HL-60/S4 treated with phorbol 12-myristate 13-acetate at 8.2 ng/mL for 4 days and 3 days (cell line): ENCODE results near the gene XRCC1.
"Not testable (repeated sequence)": the region's sequence is repeated elsewhere in the genome, so short reads cannot be mapped to it uniquely, and the experiment has no call there.

Experiments
- in situ Hi-C: fragments of 300-500 bp; cut with MboI; formaldehyde crosslinking; loops from 2 replicates; pipeline ENCODE4 v1.15.0; 2022; ENCODE audit warnings: low sequenced_read_pairs

XRCC1 gene

DNA sequence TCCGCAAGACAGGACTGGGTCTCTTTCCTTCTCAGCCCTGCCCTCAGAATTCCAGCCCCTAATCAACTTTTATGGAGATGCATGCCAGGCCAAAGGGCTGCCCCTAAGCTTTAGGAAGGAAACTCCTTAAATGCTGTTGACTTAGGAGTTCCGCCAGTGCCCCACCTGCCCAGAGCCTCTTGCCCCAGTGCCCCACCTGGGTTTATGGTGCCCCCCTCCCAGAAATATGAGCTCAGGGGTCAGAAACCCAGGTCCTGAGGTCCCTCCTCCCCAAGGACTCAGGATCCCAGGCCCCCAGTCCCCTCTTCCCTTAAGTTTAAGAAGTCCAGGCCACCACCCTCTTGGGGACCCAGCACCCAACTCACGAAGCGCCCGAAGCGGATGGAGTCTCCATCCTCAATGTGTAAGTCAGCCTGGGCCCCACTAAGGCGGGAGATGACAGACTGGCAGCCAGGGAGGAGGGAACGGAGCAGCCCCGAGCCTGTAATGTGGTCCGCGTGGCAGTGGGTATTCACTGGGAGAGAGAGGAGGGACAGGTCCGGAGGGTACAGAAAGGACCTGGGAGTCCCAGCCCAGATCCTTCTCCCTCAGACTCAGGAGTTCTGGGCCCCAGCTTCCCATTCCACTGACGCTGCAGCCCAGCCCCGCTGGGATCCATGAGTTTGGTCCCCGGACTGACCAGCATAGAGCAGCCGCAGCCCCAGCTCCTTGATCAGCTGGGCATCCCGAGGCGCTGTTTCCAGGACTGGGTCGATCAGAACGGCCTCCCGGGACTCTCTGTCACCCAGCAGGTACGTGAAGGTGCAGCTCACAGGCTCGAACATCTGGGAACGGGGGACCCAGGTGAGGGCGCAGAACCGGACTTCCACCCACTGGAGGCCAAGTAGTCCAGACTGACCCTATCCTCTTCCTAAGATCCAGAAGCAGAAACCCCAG, 49.2 kb downstream of the XRCC1 start:
- in situ Hi-C loops: no loop called here

DNA sequence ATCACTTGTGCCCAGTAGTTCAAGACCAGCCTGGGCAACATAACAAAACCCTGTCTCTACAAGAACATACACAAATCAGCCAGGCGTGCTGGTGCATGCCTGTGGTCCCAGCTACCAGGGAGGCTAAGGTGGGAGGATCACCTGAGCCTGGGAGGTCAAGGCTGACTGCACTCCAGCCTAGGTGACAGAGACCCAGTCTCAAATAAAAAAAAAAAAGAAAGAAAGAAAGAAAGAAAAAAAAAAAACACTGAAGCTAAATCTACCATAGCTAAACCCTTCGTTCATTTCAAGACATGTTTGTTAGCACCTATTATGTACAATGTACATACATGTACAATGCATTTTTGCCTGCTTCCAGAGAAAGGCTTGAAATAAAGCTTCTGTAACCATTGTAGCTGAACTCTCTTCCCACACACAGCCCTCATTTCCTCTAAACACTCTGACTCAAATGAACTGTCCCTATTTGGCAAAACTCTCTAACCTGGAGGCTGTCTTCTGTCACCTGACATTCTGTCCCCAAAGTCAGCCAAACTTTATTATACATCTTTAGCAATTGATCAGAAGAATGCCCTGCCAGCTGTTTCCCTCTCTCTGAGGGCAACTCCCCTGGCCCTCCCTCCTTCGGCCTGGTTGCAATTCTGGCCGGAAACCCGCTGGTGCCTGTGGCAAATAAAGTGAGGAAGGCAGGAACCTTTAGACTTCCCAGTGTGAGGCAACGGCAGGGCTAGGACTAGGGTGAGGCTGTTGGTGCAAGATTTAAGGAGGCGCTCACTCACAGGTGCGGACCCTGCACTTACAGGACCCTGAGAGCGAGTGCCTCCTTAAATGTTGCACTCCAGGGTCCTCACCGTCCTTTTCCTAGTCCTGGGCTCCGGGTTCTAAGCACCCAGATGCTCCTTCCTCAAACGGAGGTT, 50.1 kb downstream of the XRCC1 start:
- in situ Hi-C loops: loop anchor here (5.0 kb wide), 1 partner anchor 78 kb away; no protein-coding TSS in a partner anchor

DNA sequence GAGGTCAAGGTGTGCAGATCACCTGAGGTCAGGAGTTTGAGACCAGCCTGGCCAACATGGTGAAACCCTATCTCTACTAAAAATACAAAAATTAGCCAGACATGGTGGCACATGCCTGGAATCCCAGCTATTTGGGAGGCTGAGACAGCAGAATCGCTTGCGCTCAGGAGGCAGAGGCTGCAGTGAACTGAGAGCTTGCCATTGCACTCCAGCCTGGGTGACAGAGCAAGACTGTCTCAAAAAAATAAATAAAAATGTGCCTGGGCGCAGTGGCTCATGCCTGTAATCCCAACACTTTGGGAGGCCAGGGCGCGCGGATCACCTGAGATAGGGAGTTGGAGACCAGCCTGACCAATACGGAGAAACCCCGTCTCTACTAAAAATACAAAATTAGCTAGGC, 51.6 kb downstream of the XRCC1 start:
- in situ Hi-C loops: loop anchor here (5.0 kb wide), 1 partner anchor 76 kb away; no protein-coding TSS in a partner anchor

DNA sequence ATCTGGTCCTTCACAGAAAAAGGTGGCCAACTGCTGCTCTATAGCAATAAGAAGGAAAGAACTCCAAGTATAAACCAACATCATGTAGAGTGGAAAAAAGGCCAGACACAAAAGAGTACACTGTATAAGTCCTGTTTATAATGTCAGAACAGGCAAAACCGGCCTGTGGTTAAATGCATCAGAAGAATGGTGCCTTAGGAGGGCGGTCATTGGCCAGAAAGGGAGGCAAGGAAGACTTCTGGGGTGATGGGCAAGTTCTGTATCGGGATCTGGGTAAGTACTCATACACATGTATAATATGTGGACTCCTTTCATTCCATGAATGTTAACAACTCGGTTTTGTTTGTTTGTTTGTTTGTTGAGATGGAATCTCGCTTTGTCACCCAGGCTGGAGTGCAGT, 52.4 kb downstream of the XRCC1 start:
- in situ Hi-C loops: loop anchor here (5.0 kb wide), 1 partner anchor 76 kb away; no protein-coding TSS in a partner anchor

DNA sequence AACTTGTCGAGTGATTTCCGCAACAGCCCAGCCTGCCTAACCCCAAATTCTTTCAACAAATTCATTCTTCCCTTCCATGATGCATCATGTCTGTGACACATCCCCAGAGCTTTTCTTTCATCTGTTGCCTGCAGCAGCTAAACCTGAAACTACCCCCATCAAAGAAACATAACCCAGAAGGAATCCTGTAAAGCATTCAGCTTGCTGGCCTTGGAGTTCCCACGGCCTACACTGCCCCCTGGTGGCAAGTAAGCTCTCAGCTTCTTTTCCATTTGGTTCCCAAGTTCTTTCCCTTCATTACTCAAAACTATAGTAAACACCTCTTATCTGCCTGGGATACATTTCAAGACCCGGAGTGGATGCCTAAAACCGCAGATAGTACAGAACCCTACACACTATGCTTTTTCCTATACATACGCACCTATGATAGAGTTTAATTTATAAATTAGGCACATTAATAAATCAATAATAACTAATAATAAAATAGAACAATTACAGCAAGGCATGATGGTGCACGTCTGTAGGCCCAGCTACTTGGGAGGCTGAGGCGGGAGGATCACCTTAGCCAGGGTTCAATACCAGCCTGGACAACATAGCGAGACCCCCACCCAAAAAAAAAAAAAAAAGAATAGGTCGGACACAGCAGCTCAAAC, 55.8 kb downstream of the XRCC1 start:
- in situ Hi-C loops: loop anchor here (5.0 kb wide), 1 partner anchor 72 kb away; no protein-coding TSS in a partner anchor

DNA sequence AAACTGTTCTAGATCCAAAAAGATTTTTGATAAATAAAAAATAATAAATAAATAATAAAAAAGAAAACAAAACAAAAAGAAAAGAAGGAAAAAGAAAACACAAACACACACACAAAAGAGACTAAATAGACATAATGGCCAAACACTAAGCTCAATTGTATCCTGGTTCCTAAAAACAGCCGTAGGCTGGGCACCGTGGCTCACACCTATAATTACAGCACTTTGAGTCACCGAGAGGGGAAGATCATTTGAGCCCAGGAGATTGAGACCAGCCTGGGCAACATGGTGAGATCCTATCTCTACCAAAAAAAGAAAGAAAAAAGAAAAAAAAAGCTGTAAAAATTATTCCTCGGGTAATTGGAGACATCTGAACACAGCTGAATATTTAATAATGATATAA, 57.3 kb downstream of the XRCC1 start:
- in situ Hi-C loops: no loop called here

DNA sequence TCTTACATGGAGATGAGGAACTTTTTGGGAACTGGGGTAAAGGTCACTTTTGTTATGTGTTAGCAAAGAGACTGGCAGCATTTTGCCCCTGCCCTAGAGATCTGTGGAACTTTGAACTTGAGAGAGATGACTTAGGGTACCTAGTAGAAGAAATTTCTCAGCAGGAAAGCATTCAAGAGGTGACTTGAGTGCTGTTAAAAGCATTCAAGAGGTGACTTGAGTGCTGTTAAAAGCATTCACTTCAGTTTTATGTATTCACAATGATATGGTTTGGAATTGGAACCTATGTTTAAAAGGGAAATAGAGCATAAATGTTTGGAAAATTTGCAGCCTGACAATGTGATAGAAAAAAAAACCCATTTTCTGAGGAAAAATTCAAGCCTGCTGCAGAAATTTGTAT, 62.9 kb downstream of the XRCC1 start:
- in situ Hi-C loops: not testable (repeated sequence)

DNA sequence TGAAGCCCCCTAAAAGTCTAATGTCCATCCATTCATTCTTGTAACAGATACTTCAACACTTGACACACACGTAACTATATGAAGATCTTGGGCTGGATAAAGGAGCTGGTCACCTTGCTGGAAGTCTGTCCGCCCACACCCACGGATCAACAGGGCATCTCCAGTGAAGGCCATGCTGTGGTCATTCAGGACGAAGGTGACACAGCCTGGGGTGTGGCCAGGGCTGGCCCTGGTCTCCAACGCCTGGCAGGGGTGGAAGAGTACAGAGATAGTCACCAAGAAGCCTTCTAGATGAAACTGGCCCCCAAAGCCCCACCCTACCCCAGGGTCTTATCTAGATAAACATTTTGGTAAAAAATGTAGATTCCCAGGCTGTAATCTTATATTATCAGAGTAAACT, 64.0 kb downstream of the XRCC1 start:
- in situ Hi-C loops: no loop called here

DNA sequence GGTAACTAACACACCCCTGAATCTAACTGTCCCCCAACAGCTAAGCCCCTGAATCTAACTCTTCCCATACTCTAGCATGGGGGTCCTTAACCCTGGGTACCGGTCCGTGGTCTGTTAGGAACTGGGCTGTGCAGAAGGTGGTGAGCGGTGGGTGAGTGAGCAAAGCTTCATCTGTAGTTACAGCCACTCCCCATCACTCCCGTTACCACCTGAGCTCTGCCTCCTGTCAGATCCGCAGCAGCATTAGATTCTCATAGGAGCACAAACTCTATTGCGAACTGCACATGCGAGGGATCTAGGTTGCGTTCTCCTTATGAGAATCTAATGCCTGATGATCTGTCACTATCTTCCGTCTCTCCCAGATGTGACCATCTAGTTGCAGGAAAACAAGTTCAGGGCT, 64.6 kb downstream of the XRCC1 start:
- in situ Hi-C loops: no loop called here

DNA sequence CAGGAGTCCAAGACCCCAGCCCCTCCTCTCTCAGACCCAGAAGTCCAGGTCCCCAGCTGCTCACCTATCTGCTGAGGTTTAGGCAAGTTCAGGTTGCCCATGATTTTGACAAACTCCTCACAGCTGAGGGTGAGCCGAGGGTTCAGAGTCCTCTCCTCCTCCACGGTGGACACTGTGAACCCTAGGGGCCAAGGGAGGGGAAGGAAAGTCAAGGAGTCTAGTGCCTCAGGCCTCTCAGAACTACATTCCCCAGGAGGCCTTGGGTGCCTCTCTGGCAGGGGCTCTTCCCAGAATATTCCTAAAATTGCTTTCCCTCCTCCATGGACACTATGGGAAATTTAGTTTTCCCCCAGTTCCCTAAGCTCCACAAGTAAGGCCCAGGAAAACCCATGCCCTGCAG, 67.4 kb downstream of the XRCC1 start:
- in situ Hi-C loops: no loop called here

DNA sequence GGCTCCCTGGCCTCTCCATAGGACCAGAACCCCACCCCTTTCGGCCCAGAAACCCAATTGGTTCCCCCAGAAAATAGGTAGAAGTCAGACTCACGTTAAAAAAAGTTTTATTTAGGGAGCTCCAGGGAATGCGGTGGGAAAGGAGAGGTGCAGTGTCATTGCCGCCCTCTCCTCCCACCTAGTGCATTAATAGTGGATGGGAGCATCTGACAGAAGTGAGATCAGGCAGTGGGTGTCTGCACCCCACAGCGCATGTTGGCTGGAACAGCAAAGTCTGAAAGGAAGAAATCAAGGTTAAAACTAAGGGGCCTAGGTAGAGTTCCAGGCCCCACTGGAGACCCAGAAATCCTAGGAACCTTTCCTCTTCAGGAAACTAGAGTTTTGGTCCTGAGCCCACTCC, 68.7 kb downstream of the XRCC1 start:
- in situ Hi-C loops: no loop called here

DNA sequence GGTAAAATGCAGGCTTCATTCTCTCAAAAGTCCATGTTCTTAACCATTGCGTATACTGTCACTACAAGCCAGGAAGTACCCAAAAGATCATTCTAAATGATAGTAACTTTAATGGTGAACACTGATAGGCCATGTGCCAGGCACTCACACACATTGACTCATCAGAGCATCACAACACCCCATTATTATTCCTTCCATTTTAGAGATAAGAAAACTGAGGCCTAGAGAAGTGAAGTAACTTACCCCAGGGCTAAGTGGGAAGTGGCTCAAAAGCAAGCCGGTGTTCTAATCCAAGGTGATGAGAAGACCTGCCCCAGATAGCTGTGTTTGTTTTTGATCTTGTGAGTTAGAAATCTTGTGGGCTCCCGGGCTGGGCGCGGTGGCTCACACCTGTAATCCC, 69.4 kb downstream of the XRCC1 start:
- in situ Hi-C loops: no loop called here

DNA sequence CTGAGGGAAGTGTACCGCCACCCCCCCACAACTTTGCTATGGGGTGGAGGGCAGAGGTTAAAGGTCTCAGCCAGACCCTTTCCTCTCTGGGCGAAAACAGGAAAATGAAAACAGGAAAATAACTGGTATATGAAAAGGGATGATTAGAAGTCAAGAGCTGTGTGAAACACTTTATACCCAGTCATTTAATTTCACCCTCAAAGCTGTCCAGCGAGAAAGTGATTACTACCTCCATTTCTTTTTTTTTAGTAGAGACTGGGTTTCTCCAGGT, 70.2 kb downstream of the XRCC1 start:
- in situ Hi-C loops: no loop called here

DNA sequence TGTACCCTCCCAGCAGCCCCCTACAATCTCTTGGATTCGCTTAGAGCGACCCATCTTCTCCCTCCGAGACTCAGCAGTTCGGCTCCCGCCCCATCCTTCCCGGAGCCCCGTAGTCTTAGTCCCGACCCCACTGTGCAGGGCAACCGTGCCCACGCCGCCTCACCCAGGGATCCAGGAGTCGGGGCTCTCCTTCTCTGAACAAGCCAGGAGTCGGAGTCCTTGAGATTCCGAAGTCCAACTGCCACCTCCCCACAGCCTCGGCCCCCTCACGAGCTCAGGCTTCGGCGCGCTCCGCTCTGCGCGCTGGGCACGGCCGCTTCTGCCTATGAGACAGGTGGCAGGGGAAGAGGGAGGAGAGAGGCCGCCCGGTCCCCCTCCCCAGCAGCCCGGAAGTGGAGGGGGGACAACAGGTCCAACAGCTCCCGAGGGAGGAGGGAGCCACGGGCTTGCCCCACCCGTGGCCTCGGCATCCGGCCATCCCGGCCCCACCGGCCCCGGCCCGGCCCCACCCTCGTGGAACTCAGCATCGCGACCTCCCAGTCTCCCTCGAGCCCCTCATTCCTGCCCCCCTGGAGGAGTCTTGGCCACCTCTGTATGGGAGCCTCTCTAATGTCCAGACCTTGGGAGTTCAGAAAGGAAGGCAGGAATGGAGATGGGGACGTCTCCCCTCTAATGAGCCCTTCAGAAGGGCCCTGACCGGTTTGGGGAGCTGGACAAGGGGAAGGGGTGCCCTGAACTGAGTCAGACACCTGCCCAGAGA, 70.7 kb downstream of the XRCC1 start, which contains the start of gene PHLDB3:
PHLDB3 (minus strand) TSS at position 321 of the 760 bp plus-strand sequence. CDS start 628 bp downstream, outside the sequence.
- in situ Hi-C loops: no loop called here

DNA sequence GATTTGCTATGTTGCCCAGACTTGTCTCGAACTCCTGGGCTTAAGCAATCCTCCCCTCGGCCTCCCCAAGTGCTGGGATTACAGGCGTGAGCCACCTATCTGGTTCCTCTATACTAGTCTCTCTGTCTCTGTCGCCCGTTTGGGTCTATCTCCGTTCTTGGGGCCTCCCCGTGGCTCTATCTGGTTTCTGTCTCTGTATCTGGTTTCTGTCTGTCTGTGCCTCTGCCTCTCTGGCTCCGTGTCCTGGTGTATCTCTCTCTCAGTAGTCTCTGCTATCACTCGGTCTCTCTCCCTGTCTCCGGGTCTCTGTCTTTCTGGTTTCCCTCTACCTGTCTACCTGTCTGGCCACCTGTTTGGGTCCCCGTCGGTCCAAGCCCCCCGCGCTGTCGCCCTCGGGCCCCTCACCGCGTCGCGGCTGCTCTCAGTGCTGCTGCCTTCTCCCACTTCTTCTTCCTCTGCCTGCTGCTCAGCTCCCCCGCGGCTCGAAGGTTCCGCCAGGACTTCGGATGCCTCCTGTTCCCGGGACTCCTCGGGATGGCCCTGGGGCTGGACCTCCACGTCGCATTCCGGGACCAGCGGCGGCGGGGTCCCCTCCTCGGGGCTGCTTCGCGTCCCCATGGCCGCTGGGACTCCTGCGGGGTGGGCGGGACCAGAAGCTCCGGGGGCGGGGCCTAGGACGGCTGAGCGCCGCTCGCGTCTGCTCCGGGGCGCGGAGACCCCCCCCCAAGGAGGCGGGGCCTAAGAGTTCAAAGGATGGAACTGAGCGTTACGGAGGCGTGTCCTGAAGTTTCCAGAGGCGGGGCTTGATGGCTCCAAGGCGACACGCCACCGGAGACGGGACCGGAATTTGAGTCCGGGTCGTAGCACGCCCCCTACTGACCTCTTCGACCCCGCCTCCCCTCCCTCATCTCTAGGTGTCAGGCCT, 71.6 kb downstream of the XRCC1 start:
- in situ Hi-C loops: no loop called here

DNA sequence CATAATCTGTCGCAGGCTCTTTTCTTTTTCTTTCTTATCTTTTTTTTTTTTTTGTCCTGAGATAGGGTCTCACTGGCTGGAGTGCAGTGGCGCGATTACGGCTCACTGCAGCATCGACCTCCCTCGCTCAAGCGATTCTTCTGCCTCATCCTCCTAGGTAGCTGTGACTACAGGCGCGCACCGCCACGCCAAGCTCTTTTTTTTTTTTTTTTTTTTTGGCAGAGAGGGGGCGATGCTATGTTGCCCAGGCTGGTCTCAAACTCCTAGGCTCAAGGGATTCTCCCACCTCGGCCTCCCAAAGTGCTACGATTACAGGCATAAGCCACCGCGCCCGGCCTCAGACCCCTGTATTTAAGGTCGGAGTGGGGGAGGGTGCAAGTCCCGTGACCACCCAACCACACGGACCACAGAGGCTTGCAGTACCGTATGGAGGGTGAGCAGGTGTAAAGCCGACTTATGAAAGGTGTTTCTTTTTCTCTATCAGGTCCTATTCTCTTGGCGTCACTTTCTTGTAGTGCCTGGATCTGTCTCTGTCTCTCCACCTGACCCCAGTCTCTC, 72.8 kb downstream of the XRCC1 start:
- in situ Hi-C loops: no loop called here

DNA sequence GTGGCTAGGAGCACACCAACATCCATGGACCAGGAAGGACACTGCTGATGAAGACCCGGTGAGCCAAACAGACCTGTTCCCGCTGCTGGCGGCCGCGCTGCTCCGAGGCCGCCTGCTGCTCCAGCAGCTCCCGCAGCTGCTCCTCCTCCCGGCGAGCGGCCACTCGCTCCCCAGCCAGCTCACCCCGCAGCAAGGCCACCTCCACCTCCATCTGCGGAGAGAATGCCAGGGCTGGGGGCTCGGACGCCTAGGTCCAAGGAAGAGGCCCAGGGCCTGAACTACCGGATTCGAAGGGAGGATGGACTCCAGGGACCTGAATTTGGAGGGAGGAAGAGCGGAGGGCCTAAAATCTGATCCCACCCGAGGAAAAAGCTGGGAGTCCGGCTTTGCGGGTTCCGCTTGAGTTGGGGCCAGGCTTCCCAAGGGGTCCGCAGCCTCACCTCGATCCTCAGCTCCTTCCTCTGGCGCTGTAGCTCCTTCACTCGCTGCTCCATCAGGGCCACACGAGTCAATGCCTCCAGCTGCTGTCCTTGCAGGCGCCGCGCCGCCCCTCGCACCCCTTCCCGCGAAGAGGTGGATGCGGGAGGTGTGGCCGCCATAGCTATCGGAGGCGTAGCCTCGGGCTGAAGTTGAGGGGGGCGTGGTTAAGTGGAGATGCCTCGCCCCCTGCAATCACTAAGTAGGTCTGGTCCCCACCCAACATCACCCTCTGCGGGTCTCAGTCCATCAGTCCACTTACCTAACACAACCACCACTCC, 73.5 kb downstream of the XRCC1 start:
- in situ Hi-C loops: no loop called here

DNA sequence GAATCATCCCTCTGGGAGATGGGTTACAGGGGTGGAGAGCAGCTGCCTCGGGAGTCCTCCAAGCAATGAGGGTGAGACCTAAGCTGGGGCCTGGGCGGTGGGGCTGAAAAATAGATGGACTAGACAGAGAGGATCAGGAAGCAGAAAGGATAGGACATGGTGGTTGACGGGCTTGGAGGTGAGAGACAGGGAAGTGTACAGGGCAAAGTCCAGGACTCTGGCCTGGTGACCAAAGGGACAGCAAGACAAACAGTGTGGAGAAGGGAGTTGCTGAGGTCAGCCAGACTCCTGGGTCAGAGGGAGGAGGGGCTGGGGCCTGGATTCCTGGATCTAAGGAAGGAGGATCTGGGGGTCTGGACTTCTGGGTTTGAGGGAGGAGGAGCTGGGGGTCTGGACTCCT, 76.3 kb downstream of the XRCC1 start:
- in situ Hi-C loops: no loop called here
